NCI-H2171 treated with DMSO at 0.1 percent for 48 hours (cell line): ENCODE data around the gene DNM1L.

Experiments used
- DNase-seq: peaks from one replicate; lab custom pipeline; 2025; lab: John Stamatoyannopoulos, UW

DNM1L gene

GRCh38 chr12:32679091-32679919 is at the start of gene DNM1L:
Gene DNM1L (plus strand): TSS chr12:32679301. CDS start chr12:32679364, 63 bp downstream.
- DNase-seq, result peak; percentile 96

GRCh38 chr12:32641287-32641901 is 37.7 kb upstream of the DNM1L start:
- no peak for DNase-seq

GRCh38 chr12:32644431-32644830 is 34.7 kb upstream of the DNM1L start:
- DNase-seq, result no peak

- no peak for DNase-seq
Observed at GRCh38 chr12:32647275-32647674, 31.8 kb upstream of the DNM1L start.

- DNase-seq, result no peak
Observed at GRCh38 chr12:32650508-32650907, 28.6 kb upstream of the DNM1L start.

- no peak for DNase-seq
Observed at GRCh38 chr12:32651151-32651955, 27.7 kb upstream of the DNM1L start.

GRCh38 chr12:32651956-32652210 is 27.2 kb upstream of the DNM1L start:
- no peak for DNase-seq

- no peak for DNase-seq
Observed at GRCh38 chr12:32659908-32660440, 19.1 kb upstream of the DNM1L start.

- no peak for DNase-seq
Observed at GRCh38 chr12:32661706-32662105, 17.4 kb upstream of the DNM1L start.

GRCh38 chr12:32662665-32663064 is 16.4 kb upstream of the DNM1L start:
- DNase-seq, result no peak

- DNase-seq, result no peak
Observed at GRCh38 chr12:32666018-32666417, 13.1 kb upstream of the DNM1L start.

- DNase-seq, result no peak
Observed at GRCh38 chr12:32669584-32669983, 9.5 kb upstream of the DNM1L start.

GRCh38 chr12:32671930-32672780 is 6.9 kb upstream of the DNM1L start:
- DNase-seq, result peak; percentile 92

- no peak for DNase-seq
Observed at GRCh38 chr12:32679920-32680237, 778 bp downstream of the DNM1L start.

GRCh38 chr12:32680787-32681186 is 1.7 kb downstream of the DNM1L start:
- DNase-seq, result no peak

- no peak for DNase-seq
Observed at GRCh38 chr12:32681272-32681671, 2.2 kb downstream of the DNM1L start.

- DNase-seq, result no peak
Observed at GRCh38 chr12:32686340-32686739, 7.2 kb downstream of the DNM1L start.

GRCh38 chr12:32688786-32689185 is 9.7 kb downstream of the DNM1L start:
- DNase-seq, result no peak

GRCh38 chr12:32690927-32691326 is 11.8 kb downstream of the DNM1L start:
- no peak for DNase-seq

GRCh38 chr12:32692358-32692757 is 13.3 kb downstream of the DNM1L start:
- DNase-seq, result no peak

GRCh38 chr12:32693036-32693435 is 13.9 kb downstream of the DNM1L start:
- no peak for DNase-seq

- no peak for DNase-seq
Observed at GRCh38 chr12:32695787-32696186, 16.7 kb downstream of the DNM1L start.
